BLaER1 treated with 17β-estradiol and CSF1 and Interleukin-3, amounts not matched to agents 10 nM and 100 nM (cell line): ENCODE results near the gene DCDC2B.

Experiments
- H3K27ac ChIP-seq, 11 experiments: shearing (Covaris generic); formaldehyde crosslinking; 2 replicates each; pipeline ENCODE4 v1.8.1; 2022
- H3K27me3 ChIP-seq, 11 experiments: shearing (Covaris generic); formaldehyde crosslinking; 2 replicates each; pipeline ENCODE4 v1.8.1; 2022
- H3K36me3 ChIP-seq, 11 experiments: shearing (Covaris generic); formaldehyde crosslinking; 2 replicates each; pipeline ENCODE4 v1.8.1; 2022
- H3K4me1 ChIP-seq, 10 experiments: shearing (Covaris generic); formaldehyde crosslinking; 2 replicates each; pipeline ENCODE4 v1.8.1; 2022
- H3K4me2 ChIP-seq, 11 experiments: shearing (Covaris generic); formaldehyde crosslinking; 2 replicates each; pipeline ENCODE4 v1.8.1; 2022
- H3K4me3 ChIP-seq, 10 experiments: shearing (Covaris generic); formaldehyde crosslinking; 2 replicates each; pipeline ENCODE4 v1.8.1; 2022
- H3K9ac ChIP-seq, 11 experiments: shearing (Covaris generic); formaldehyde crosslinking; 2 replicates each; pipeline ENCODE4 v1.8.1; 2022
- H3K9me3 ChIP-seq, 11 experiments: shearing (Covaris generic); formaldehyde crosslinking; replicated peaks in 1 of 11; 2 replicates each; pipeline ENCODE4 v1.8.1; 2022
- H4K20me1 ChIP-seq, 11 experiments: shearing (Covaris generic); formaldehyde crosslinking; 2 replicates each; pipeline ENCODE4 v1.8.1; 2022
- Cebpa-rat ChIP-seq, 11 experiments: shearing (Covaris generic); IDR thresholded peaks; 2 replicates each; pipeline ENCODE4 v1.8.1; 2022

DCDC2B gene

GRCh38 chr1:32179443-32180185 is 29.3 kb upstream of the DCDC2B start, which contains the start of gene TXLNA:
TSS of gene TXLNA (plus strand) at chr1:32179675. CDS start at chr1:32180346, 671 bp downstream.
- Histone ChIP-seq H3K4me1 (peaks cover 38 to 51% (median 48%) of the 10 kb centered on the region in 10 experiments), H3K27ac (peak within 1 kb of the TSS; percentile 86 to 93 (median 91)), H3K9me3 (no peaks in the 10 kb centered on the region), H3K36me3 (peaks cover 32 to 57% (median 45%) of the 10 kb centered on the region in 11 experiments), H3K9ac (peak within 1 kb of the TSS; percentile 87 to 94 (median 90)), H3K27me3 (no peaks in the 10 kb centered on the region), H4K20me1 (peaks cover 24 to 47% (median 43%) of the 10 kb centered on the region in 11 experiments; a peak in 21 of 22 replicates), H3K4me2 (peak within 1 kb of the TSS; percentile 86 to 100 (median 95)), H3K4me3 (peak within 1 kb of the TSS; percentile 69 to 93 (median 78))
- no peak for TF ChIP-seq Cebpa-rat (IDR thresholded peaks at IDR 0.05)

- H3K36me3 ChIP-seq = peaks cover 36 to 57% (median 46%) of the 10 kb centered on the region in 11 experiments
- peaks cover 40 to 59% (median 55%) of the 10 kb centered on the region in 10 experiments for H3K4me1 ChIP-seq
- peak overlapping the region; percentile 87 to 94 (median 90) for H3K9ac ChIP-seq
These were observed 28.5 kb upstream of the DCDC2B start for GRCh38 chr1:32180186-32181060.

GRCh38 chr1:32181065-32181464 is 27.8 kb upstream of the DCDC2B start:
- no peaks in the 10 kb centered on the region for H3K9me3 ChIP-seq
- H3K9ac ChIP-seq = peak overlapping the region; percentile 87 to 94 (median 90)
- peak overlapping the region; percentile 86 to 100 (median 95) for H3K4me2 ChIP-seq
- H3K4me1 ChIP-seq = peaks cover 43 to 66% (median 61%) of the 10 kb centered on the region in 10 experiments
- H3K27me3 ChIP-seq = no peaks in the 10 kb centered on the region
- H3K36me3 ChIP-seq = peaks cover 42 to 60% (median 52%) of the 10 kb centered on the region in 11 experiments
- no peak for TF ChIP-seq Cebpa-rat (IDR thresholded peaks at IDR 0.05)
- H3K4me3 ChIP-seq = peak overlapping the region; percentile 69 to 93 (median 78)
- H4K20me1 ChIP-seq = peaks cover 38 to 62% (median 57%) of the 10 kb centered on the region in 11 experiments; a peak in 21 of 22 replicates
- peak overlapping the region in 10 of 11 experiments; percentile 86 to 93 (median 92); a peak in 17 of 22 replicates for H3K27ac ChIP-seq

More at GRCh38 chr1:32180186-32181060, 28.5 kb upstream of the DCDC2B start:
- Histone ChIP-seq H3K27me3 (no peaks in the 10 kb centered on the region), H3K9me3 (no peaks in the 10 kb centered on the region), H3K27ac (peak overlapping the region; percentile 86 to 93 (median 91)), H3K4me2 (peak overlapping the region; percentile 86 to 100 (median 95)), H4K20me1 (peaks cover 32 to 55% (median 51%) of the 10 kb centered on the region in 11 experiments; a peak in 21 of 22 replicates), H3K4me3 (peak overlapping the region; percentile 69 to 93 (median 78))
- TF ChIP-seq Cebpa-rat (IDR thresholded peaks at IDR 0.05) = no peak

DNA sequence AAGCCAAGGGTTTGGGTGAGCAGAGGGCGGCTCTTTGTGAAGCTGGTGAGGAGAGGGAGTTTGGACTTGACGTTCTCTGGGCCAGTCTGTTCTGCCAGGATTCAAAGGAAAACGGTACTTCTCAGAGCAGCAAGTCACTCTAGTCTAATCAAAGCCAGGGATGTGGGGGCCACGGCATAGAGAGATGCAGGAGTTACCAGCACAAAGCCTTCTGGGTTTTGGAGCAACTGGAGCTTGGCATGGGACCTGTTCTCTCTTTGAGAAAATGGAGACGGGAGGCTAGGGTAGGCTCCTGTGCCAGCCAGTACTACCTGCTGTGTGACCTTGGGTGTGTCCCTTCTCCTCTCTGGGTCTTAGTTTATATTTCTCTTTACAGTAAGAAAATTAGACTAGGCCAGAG is 27.3 kb upstream of the DCDC2B start:
- H3K4me1 ChIP-seq = peaks cover 47 to 70% (median 65%) of the 10 kb centered on the region in 10 experiments
- H4K20me1 ChIP-seq = peaks cover 43 to 67% (median 62%) of the 10 kb centered on the region in 11 experiments; a peak in 21 of 22 replicates
- H3K9ac ChIP-seq = peak overlapping the region; percentile 87 to 94 (median 90)
- H3K36me3 ChIP-seq = peaks cover 47 to 62% (median 57%) of the 10 kb centered on the region in 11 experiments
- H3K4me3 ChIP-seq = peak overlapping the region; percentile 69 to 93 (median 78)
- H3K27ac ChIP-seq = peak overlapping the region in 8 of 11 experiments; percentile 86 to 93 (median 92); a peak in 10 of 22 replicates
- H3K27me3 ChIP-seq = no peaks in the 10 kb centered on the region
- no peaks in the 10 kb centered on the region for H3K9me3 ChIP-seq
- TF ChIP-seq Cebpa-rat (IDR thresholded peaks at IDR 0.05) = no peak
- peak overlapping the region; percentile 86 to 100 (median 95) for H3K4me2 ChIP-seq

DNA sequence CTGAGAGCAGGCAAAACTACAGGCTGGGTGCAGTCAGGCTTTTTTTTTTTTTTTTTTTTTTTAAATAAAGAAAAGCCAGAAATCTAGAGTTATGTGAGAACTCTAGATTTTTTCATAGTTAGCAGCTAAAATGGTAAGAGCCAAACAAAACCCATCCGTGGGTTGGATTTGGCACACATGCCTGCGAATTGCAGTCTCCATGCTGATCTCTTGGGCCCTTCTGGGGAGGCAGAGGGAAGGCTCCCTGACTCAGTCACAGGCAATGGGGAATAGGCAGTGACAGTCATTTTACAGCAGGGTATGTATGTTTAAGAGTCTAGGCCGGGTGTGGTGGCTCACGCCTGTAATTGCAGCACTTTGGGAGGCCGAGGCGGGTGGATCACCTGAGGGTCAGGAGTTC is 26.8 kb upstream of the DCDC2B start:
- no peaks in the 10 kb centered on the region for H3K27me3 ChIP-seq
- H3K4me1 ChIP-seq = peaks cover 47 to 74% (median 65%) of the 10 kb centered on the region in 10 experiments
- peaks cover 48 to 72% (median 67%) of the 10 kb centered on the region in 11 experiments; a peak in 21 of 22 replicates for H4K20me1 ChIP-seq
- no peak for TF ChIP-seq Cebpa-rat (IDR thresholded peaks at IDR 0.05)
- peak overlapping the region; percentile 86 to 100 (median 95) for H3K4me2 ChIP-seq
- H3K9me3 ChIP-seq = no peaks in the 10 kb centered on the region
- H3K4me3 ChIP-seq = peak overlapping the region in 9 of 10 experiments; percentile 69 to 93 (median 79); a peak in 15 of 20 replicates
- peak overlapping the region in 9 of 11 experiments; percentile 87 to 92 (median 90); a peak in 16 of 22 replicates for H3K9ac ChIP-seq
- H3K36me3 ChIP-seq = peaks cover 52 to 67% (median 62%) of the 10 kb centered on the region in 11 experiments
- H3K27ac ChIP-seq = 0 out of 22 replicates have a peak overlapping the region, but pooled peaks of 2 of the 11 experiments have one; percentile 8 to 91

- Histone ChIP-seq H3K27ac (no peak overlapping the region), H3K27me3 (no peaks in the 10 kb centered on the region), H3K4me1 (peaks cover 37 to 62% (median 57%) of the 10 kb centered on the region in 10 experiments), H3K36me3 (peaks cover 78 to 93% (median 87%) of the 10 kb centered on the region in 11 experiments), H3K4me2 (peak overlapping the region in 10 of 11 experiments; percentile 1 to 97 (median 36); a peak in 18 of 22 replicates), H4K20me1 (peaks cover 71 to 97% (median 93%) of the 10 kb centered on the region in 11 experiments; a peak in 21 of 22 replicates), H3K9me3 (no peaks in the 10 kb centered on the region), H3K9ac (peak overlapping the region in 1 of 11 experiments; percentile 20; a peak in 1 of 22 replicates), H3K4me3 (no peak overlapping the region)
- no peak for TF ChIP-seq Cebpa-rat (IDR thresholded peaks at IDR 0.05)
These were observed 24.2 kb upstream of the DCDC2B start for GRCh38 chr1:32184650-32185049.

DNA sequence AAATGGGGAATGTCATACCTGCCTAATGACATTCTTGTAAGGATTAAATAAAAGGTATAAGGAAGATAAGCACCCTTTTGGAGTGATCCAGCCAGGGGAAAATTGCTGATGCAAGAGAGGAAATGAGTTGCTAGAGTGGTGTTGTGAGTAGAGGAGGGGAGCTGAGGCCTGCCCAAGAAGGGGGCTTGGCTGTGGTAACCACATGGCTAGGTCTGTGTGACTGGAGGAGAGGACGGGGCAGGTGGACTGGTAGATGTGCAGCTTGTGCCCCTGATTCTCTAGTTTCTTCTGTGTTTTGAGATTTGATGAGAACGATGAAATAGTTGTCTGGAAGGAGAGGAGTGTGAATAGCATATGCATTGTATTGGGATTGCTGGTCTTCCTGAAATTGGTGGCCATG is 22.8 kb upstream of the DCDC2B start:
- Histone ChIP-seq H3K4me1 (peaks cover 29 to 59% (median 50%) of the 10 kb centered on the region in 10 experiments), H3K4me2 (peak overlapping the region; percentile 4 to 93 (median 35); a peak in 15 of 22 replicates), H3K36me3 (peaks cover 93 to 100% (median 100%) of the 10 kb centered on the region in 11 experiments), H4K20me1 (peaks cover 72 to 100% (median 98%) of the 10 kb centered on the region in 11 experiments; a peak in 21 of 22 replicates), H3K9me3 (no peaks in the 10 kb centered on the region), H3K9ac (peak overlapping the region in 2 of 11 experiments; percentile 24 to 38; a peak in 2 of 22 replicates), H3K27ac (peak overlapping the region in 5 of 11 experiments; percentile 0 to 29 (median 21); a peak in 3 of 22 replicates), H3K4me3 (no peak overlapping the region), H3K27me3 (no peaks in the 10 kb centered on the region)
- TF ChIP-seq Cebpa-rat (IDR thresholded peaks at IDR 0.05) = no peak

DNA sequence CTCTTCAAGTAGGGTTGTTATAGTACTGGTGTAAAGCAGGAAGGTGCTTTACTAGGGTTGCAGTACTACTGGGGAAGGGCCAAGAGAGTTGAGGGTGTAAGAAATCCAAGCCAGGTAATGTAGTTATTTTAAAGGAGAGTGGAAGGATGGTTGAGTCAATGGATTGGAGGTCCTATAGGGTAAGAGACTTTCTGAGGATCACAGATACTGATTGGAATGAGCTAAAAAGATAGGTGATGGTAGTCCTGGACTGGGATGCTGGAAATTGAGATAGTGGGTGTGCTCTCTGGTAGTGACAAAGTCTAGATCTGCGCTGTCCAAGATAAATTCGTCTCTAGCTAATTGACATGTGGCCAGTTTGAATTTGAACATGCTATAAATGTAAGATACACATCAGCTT is 22.4 kb upstream of the DCDC2B start:
- peaks cover 93 to 100% (median 100%) of the 10 kb centered on the region in 11 experiments for H3K36me3 ChIP-seq
- no peaks in the 10 kb centered on the region for H3K27me3 ChIP-seq
- TF ChIP-seq Cebpa-rat (IDR thresholded peaks at IDR 0.05) = no peak
- no peak overlapping the region for H3K4me3 ChIP-seq
- H3K4me2 ChIP-seq = peak overlapping the region in 7 of 11 experiments; percentile 16 to 60 (median 42); a peak in 9 of 22 replicates
- H3K4me1 ChIP-seq = peaks cover 24 to 54% (median 45%) of the 10 kb centered on the region in 10 experiments
- peak overlapping the region in 5 of 11 experiments; percentile 0 to 29 (median 21); a peak in 3 of 22 replicates for H3K27ac ChIP-seq
- H4K20me1 ChIP-seq = peaks cover 72 to 100% (median 98%) of the 10 kb centered on the region in 11 experiments; a peak in 21 of 22 replicates
- no peaks in the 10 kb centered on the region for H3K9me3 ChIP-seq
- peak overlapping the region in 1 of 11 experiments; percentile 0; a peak in 1 of 22 replicates for H3K9ac ChIP-seq
